Endothelial cell (in vitro differentiated cells): ENCODE results near the gene OR5AU1. TPM values are rescaled to one million over a fixed set of nuclear protein-coding genes. Genes with fewer than 3 reads are reported as not detected.

Source experiments
- DNase-seq: peaks from one replicate; pipeline ENCODE4 v3.0.0; 2021; ENCODE audit warnings: low spot score
- H3K27ac Mint-ChIP-seq: one replicate; pipeline ENCODE4 v1.8.0; 2021; ENCODE audit warnings: mixed read lengths, inconsistent platforms; ENCODE audit not compliant: unreplicated experiment
- H3K27me3 Mint-ChIP-seq: one replicate; pipeline ENCODE4 v1.8.0; 2021; ENCODE audit warnings: mild to moderate bottlenecking, moderate library complexity, mixed read lengths, inconsistent platforms; ENCODE audit not compliant: unreplicated experiment
- H3K36me3 Mint-ChIP-seq: one replicate; pipeline ENCODE4 v1.8.0; 2021; ENCODE audit warnings: mild to moderate bottlenecking, low read depth, mixed read lengths, inconsistent platforms; ENCODE audit not compliant: unreplicated experiment
- H3K4me1 Mint-ChIP-seq: one replicate; pipeline ENCODE4 v1.8.0; 2021; ENCODE audit warnings: mild to moderate bottlenecking, mixed read lengths, inconsistent platforms; ENCODE audit not compliant: unreplicated experiment
- H3K4me3 Mint-ChIP-seq: one replicate; pipeline ENCODE4 v1.8.0; 2021; ENCODE audit warnings: mild to moderate bottlenecking, mixed read lengths, inconsistent platforms; ENCODE audit not compliant: unreplicated experiment
- H3K9me3 Mint-ChIP-seq: one replicate; pipeline ENCODE4 v1.8.0; 2021; ENCODE audit warnings: mixed read lengths, inconsistent platforms; ENCODE audit not compliant: unreplicated experiment
- CTCF ChIP-seq: fragments of 200-600 bp; sonication (generic); IDR thresholded peaks from one replicate; pipeline ENCODE4 v1.5.0; 2021; ENCODE audit warnings: antibody characterized with exemption; ENCODE audit not compliant: unreplicated experiment
- total RNA-seq: library from RNA; stranded (reverse); fragmentation: NEBNext Ultra II Directional; extraction: Animal tissue kit (Norgen Biotek cat#: 25700); gene quantifications from one replicate; pipeline ENCODE4 v1.2.1, GENCODE V29; 2021; ENCODE audit not compliant: unreplicated experiment

The OR5AU1 gene
- total RNA-seq, 1 donor from 2014 or later: not detected

- Mint-ChIP-seq H3K27ac (no peak overlapping the region), H3K36me3 (no peaks in the 10 kb centered on the region), H3K9me3 (no peaks in the 10 kb centered on the region), H3K4me3 (no peak overlapping the region), H3K27me3 (no peaks in the 10 kb centered on the region), H3K4me1 (no peaks in the 10 kb centered on the region)
- DNase-seq: no peak
- no peak for TF ChIP-seq CTCF
Observed at GRCh38 chr14:21120686-21121085, 35.2 kb downstream of the OR5AU1 start.

- H3K4me3 Mint-ChIP-seq: no peak overlapping the region
- DNase-seq: no peak
- no peaks in the 10 kb centered on the region for H3K9me3 Mint-ChIP-seq
- H3K36me3 Mint-ChIP-seq: no peaks in the 10 kb centered on the region
- no peaks in the 10 kb centered on the region for H3K27me3 Mint-ChIP-seq
- no peak overlapping the region for H3K27ac Mint-ChIP-seq
- H3K4me1 Mint-ChIP-seq: no peaks in the 10 kb centered on the region
- no peak for TF ChIP-seq CTCF
Observed at GRCh38 chr14:21118933-21119332, 36.9 kb downstream of the OR5AU1 start.

- Mint-ChIP-seq H3K27ac (no peak overlapping the region), H3K4me1 (no peaks in the 10 kb centered on the region), H3K4me3 (no peak overlapping the region), H3K9me3 (no peaks in the 10 kb centered on the region), H3K27me3 (no peaks in the 10 kb centered on the region), H3K36me3 (no peaks in the 10 kb centered on the region)
- no peak for DNase-seq
- TF ChIP-seq CTCF: no peak
Observed at GRCh38 chr14:21113369-21113768, 42.5 kb downstream of the OR5AU1 start.

GRCh38 chr14:21112255-21112654 lies 43.6 kb downstream of the OR5AU1 start:
- no peak overlapping the region for H3K4me3 Mint-ChIP-seq
- H3K9me3 Mint-ChIP-seq: no peaks in the 10 kb centered on the region
- no peaks in the 10 kb centered on the region for H3K4me1 Mint-ChIP-seq
- H3K36me3 Mint-ChIP-seq: no peaks in the 10 kb centered on the region
- no peak for TF ChIP-seq CTCF
- DNase-seq: no peak
- no peaks in the 10 kb centered on the region for H3K27me3 Mint-ChIP-seq
- H3K27ac Mint-ChIP-seq: no peak overlapping the region

GRCh38 chr14:21109377-21110138 lies 46.3 kb downstream of the OR5AU1 start:
- no peak for TF ChIP-seq CTCF

More at GRCh38 chr14:21109377-21110138, 46.3 kb downstream of the OR5AU1 start:
- Mint-ChIP-seq H3K9me3 (no peaks in the 10 kb centered on the region), H3K27ac (no peak overlapping the region), H3K4me1 (peaks cover 13% of the 10 kb centered on the region), H3K36me3 (no peaks in the 10 kb centered on the region), H3K27me3 (no peaks in the 10 kb centered on the region), H3K4me3 (no peak overlapping the region)
- DNase-seq: no peak
